Activated T-helper 17 cell treated with anti-CD3 and anti-CD28 coated beads, Interleukin-2, amount 50 U/mL, for 72 hours (primary cell): ENCODE measurements around the gene NUP214. TPM values are rescaled to one million over a fixed set of nuclear protein-coding genes. Genes with fewer than 3 reads are reported as not detected.

Experiments
- ATAC-seq: fragments of 150-1000 bp; cut with Tn5 transposase; replicated peaks from 2 replicates; pipeline ENCODE4 v1.10.0; 2021; ENCODE audit warnings: mild to moderate bottlenecking, moderate library complexity
- H3K27ac Mint-ChIP-seq: one replicate; pipeline ENCODE4 v1.8.0; 2022; ENCODE audit warnings: mixed read lengths
- H3K27me3 Mint-ChIP-seq: one replicate; pipeline ENCODE4 v1.8.0; 2022; ENCODE audit warnings: mixed read lengths
- H3K36me3 Mint-ChIP-seq: one replicate; pipeline ENCODE4 v1.8.0; 2022; ENCODE audit warnings: low read depth, mild to moderate bottlenecking, mixed read lengths
- H3K4me1 Mint-ChIP-seq: one replicate; pipeline ENCODE4 v1.8.0; 2022; ENCODE audit warnings: mixed read lengths
- H3K4me3 Mint-ChIP-seq: one replicate; pipeline ENCODE4 v1.8.0; 2022; ENCODE audit warnings: mild to moderate bottlenecking, mixed read lengths
- H3K9me3 Mint-ChIP-seq: one replicate; pipeline ENCODE4 v1.8.0; 2022; ENCODE audit warnings: mixed read lengths
- total RNA-seq, 2 donors: library from RNA; stranded (reverse); gene quantifications; one replicate each; pipeline ENCODE4 v1.2.3, GENCODE V29; 2022

NUP214 gene
- total RNA-seq, 2 donors from 2014 or later: 63.8 to 71.8 TPM

DNA sequence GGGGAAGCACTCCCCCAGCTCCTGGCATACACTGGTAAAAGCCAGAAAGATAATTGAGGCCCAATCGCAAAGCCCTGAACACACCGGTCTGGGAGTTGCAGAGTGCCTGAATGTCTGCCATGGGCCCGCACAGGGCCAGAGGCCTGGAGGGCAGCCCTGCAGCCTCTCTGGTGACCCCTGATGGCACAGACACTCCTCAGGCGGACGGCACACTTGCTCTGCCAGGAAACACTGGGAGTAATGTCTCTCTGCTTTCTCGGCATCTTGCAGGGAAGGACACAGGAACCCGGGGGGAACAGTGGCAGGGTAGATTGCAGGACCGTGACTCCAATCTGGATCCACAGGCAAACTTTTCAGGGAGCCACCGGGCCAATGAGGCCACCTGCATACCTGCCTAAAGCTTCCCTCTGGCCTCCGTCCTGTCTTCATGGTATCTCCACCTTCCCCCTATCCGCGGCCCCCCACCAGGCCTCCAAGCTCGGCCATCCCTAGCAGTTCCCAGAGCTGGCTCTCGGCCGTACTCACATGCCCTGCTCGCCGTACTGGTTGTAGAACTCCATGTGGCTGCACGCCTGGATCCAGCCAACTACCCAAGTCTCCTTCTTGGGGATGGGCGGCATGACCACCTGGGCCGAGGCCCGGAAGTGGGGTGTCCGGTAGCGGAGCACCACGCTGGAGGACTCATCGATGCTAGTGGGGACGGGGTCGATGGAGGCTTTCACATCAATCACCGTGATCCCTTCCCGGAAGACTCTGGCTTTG lies 150.1 kb downstream of the NUP214 start:
- peak overlapping the region; percentile 94 for H3K4me3 Mint-ChIP-seq
- peaks cover 14% of the 10 kb centered on the region for H3K4me1 Mint-ChIP-seq
- H3K27ac Mint-ChIP-seq: peak overlapping the region; percentile 93
- no peaks in the 10 kb centered on the region for H3K27me3 Mint-ChIP-seq
- peak; percentile 23 for ATAC-seq
- no peaks in the 10 kb centered on the region for H3K9me3 Mint-ChIP-seq
- H3K36me3 Mint-ChIP-seq: peaks cover 59% of the 10 kb centered on the region

DNA sequence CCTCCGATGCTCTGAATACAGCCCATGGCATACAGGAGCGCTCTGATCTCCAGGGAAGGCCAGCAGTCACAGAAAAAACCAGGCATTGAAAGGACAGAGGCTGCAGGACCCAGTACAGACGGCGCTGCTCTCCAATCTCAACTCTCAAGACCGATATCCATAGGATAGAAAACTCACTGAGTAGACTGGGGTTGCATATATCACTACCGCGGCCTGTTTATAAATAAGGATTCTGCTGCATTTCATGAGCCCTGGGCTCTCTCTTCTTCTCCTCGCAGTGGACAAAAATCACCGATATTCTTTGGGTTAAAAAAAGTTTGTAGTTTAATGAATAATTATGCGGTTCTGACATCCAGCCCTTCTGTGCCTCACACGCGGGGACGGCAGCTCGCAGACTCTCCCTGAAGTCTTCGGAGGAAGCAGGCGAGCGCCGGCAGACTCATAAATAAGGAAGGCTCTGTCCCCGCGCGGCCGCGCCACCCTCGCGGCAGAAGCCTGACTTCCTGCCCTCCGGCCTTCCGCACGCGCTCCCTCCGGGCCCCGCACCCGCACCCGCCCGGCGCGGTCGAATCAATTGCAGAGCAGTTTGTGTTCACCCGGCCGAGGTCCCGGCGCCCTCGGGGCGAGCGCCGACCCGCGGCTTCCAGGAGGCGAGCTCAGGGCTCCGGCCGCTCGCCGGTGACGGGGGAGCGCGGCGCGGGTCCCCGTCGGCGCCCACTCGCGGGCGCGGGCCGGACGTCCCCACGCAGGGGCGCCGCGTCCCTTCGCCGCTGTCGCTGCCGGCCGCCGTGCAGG lies 150.9 kb downstream of the NUP214 start, which contains the start of gene FAM78A:
TSS of gene FAM78A (minus strand) at position 417 of the 795 bp plus-strand sequence. CDS start at position 86, 331 bp downstream.
- Mint-ChIP-seq H3K9me3 (no peaks in the 10 kb centered on the region), H3K4me3 (peak within 1 kb of the TSS; percentile 94), H3K36me3 (peaks cover 51% of the 10 kb centered on the region), H3K4me1 (peaks cover 8% of the 10 kb centered on the region), H3K27me3 (no peaks in the 10 kb centered on the region), H3K27ac (peak within 1 kb of the TSS; percentile 93)
- peak; percentile 14 for ATAC-seq

DNA sequence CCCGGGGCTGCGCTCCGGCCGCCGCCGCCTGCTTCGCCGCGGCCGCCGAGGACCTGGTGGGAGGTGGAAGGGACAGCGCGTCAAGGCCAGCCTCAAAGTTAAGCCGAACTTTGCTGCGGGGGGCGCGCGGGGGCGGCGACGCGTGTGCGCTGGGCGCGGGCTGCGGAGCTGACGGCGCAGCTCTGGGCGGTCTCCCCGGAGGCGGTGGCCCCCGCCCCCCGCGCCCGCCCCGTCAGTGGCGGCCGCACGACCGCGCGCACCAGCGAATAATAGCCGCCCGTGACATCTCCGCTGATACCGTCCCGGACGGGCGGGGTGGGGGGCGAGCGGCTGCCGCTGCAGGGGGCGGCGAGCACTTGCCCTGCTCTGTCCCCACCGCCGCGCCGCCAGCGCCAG lies 151.5 kb downstream of the NUP214 start:
- peaks cover 7% of the 10 kb centered on the region for H3K4me1 Mint-ChIP-seq
- no peak overlapping the region for H3K27ac Mint-ChIP-seq
- H3K9me3 Mint-ChIP-seq: no peaks in the 10 kb centered on the region
- peaks cover 1% of the 10 kb centered on the region for H3K27me3 Mint-ChIP-seq
- ATAC-seq: peak; percentile 20
- H3K36me3 Mint-ChIP-seq: peaks cover 45% of the 10 kb centered on the region
- peak overlapping the region; percentile 94 for H3K4me3 Mint-ChIP-seq

DNA sequence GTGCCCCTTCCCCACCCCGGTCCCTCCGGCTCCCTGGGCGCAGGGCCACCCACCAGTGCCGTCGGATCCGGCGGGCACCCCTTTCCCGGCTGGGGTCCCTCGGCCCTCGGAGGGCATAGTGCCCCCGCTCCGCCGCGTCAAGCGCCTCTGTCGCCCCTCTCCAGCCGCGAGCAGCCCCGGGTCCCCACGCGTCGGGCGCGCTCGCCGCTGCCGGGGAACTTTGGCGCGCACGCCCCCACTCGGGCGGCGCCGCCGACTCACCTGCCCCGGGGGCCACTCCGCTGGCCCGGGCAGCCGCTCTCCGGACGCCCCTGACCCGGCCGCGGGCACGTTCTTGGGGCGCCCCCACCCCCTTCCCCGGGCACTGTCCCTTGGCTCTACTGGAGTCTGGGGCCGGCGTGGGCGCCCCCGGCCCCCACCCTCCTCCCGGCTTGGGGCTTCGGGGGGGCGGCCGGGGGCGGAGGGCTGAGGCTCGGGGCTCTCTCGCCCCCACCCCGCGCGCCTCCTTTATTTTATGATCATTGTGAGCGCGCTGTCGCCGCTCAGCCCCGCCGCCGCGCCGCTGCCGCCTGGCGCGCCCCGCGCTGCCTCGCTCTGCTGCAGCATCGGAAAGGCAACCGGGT lies 152.0 kb downstream of the NUP214 start:
- H3K4me3 Mint-ChIP-seq: peak overlapping the region; percentile 84
- no peak for ATAC-seq
- peaks cover 40% of the 10 kb centered on the region for H3K36me3 Mint-ChIP-seq

DNA sequence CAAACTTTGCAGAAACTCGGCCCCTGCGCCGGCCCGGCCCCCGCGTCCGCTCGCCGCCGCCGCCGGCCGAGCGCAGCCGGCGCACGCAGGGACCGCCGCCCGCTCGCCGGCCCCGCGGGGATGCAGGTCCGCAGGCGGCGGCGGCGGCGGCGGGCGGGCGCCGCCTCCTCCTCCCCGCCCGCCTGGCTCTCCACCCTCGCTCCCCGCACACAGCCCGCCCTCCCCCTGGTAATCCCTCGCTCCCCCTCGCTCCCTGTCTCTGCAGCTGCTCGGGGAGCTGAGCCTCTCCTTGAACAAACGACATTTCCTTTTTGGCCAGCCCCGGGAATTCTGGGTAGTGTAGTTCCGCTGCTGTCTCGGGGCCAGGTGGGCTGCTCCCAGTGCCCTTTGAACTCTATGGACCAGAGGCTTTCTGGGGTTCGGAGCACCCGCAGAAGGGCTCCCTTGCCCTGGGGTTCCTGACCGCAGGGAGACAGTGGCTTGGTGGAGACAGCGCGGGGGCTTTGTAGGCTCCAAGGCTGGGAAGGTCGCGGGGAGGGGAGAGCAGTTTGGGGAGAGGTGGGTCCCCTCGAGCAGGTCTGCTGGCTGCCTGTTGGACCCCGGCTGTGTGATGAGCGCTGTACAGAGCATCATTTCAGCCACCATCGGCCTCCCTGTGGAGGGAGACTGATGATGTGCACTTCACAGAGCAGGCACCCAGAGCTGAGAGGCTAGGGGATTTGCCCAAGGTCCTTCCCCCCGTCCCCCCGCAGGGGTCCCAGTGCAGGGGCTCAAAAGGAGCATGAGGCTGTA lies 152.7 kb downstream of the NUP214 start:
- H3K9me3 Mint-ChIP-seq: no peaks in the 10 kb centered on the region
- H3K27ac Mint-ChIP-seq: peak overlapping the region; percentile 90
- H3K4me1 Mint-ChIP-seq: peaks cover 9% of the 10 kb centered on the region
- H3K4me3 Mint-ChIP-seq: peak overlapping the region; percentile 84
- peaks cover 6% of the 10 kb centered on the region for H3K27me3 Mint-ChIP-seq
- peak; percentile 28 for ATAC-seq
- H3K36me3 Mint-ChIP-seq: peaks cover 34% of the 10 kb centered on the region

More for the DNA sequence above, 152.0 kb downstream of the NUP214 start:
- Mint-ChIP-seq H3K27me3 (peaks cover 6% of the 10 kb centered on the region), H3K4me1 (peaks cover 8% of the 10 kb centered on the region), H3K27ac (no peak overlapping the region), H3K9me3 (no peaks in the 10 kb centered on the region)

GRCh38 chr9:131278702-131279111 lies 153.3 kb downstream of the NUP214 start:
- ATAC-seq: no peak
- H3K9me3 Mint-ChIP-seq: no peaks in the 10 kb centered on the region

GRCh38 chr9:131279196-131279862 lies 153.9 kb downstream of the NUP214 start:
- no peak overlapping the region for H3K27ac Mint-ChIP-seq
- H3K27me3 Mint-ChIP-seq: peaks cover 6% of the 10 kb centered on the region
- H3K4me3 Mint-ChIP-seq: peak overlapping the region; percentile 84
- peaks cover 22% of the 10 kb centered on the region for H3K36me3 Mint-ChIP-seq
- no peaks in the 10 kb centered on the region for H3K9me3 Mint-ChIP-seq
- peaks cover 9% of the 10 kb centered on the region for H3K4me1 Mint-ChIP-seq
- ATAC-seq: no peak

More at GRCh38 chr9:131278702-131279111, 153.3 kb downstream of the NUP214 start:
- Mint-ChIP-seq H3K36me3 (peaks cover 28% of the 10 kb centered on the region), H3K4me1 (peaks cover 9% of the 10 kb centered on the region), H3K27me3 (peaks cover 6% of the 10 kb centered on the region), H3K27ac (peak overlapping the region; percentile 90), H3K4me3 (peak overlapping the region; percentile 84)

DNA sequence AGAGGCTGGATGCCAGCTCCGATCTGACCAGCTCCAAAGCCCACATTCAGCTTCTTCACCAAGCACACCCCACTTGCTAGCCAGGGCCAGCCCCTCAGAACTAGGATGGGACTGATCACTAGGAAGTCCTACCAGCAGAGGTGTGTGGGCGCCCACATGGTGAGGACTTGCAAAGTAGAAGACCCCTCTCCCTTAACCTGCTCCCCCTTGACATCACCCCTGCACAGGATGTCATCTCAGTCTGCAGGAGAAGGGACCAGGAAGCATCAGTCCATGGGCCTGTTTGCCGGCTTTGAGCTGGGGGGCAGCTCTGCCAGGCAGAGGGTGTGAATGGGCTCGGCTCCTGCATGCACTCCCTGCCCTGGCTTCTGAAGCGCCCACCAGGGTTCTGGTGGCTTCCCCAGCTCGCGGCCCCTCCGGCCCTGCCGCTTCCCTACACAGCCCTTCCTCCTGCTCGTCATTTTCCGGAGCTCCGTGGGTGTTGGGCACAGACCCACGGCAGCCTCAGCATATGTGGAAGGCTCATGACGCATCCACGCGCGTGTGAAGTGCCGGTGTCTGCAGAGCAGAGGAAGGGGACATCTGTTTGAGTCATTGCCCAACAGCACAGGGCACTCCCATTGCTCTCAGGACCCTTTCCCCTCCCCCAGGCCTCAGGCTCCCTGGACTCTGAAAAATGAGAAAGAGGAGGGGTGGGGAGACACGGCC lies 154.6 kb downstream of the NUP214 start:
- Mint-ChIP-seq H3K27me3 (peaks cover 6% of the 10 kb centered on the region), H3K9me3 (no peaks in the 10 kb centered on the region), H3K4me3 (no peak overlapping the region), H3K27ac (no peak overlapping the region), H3K4me1 (peaks cover 9% of the 10 kb centered on the region), H3K36me3 (peaks cover 15% of the 10 kb centered on the region)
- no peak for ATAC-seq

DNA sequence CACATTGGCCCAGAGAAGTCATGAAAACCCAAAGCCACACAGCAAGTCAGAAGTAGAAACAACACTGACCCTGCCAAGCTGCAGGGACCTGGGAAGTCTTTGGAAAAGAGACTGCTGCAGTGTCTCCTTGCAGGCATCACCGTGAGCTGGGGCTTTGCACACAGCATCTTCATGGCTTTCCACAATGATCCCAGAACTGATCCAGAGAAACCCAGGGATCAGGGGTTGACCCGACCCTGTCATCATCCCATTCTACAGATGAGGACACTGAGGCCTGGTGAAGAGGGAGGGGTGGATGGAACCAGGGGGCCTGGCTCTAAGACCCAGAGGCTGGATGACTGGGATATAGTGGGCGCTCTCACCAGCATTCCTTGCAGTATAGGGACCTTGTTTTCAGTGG lies 155.3 kb downstream of the NUP214 start:
- no peak for ATAC-seq
- H3K27ac Mint-ChIP-seq: no peak overlapping the region
- peaks cover 9% of the 10 kb centered on the region for H3K4me1 Mint-ChIP-seq
- no peaks in the 10 kb centered on the region for H3K9me3 Mint-ChIP-seq
- no peak overlapping the region for H3K4me3 Mint-ChIP-seq
- peaks cover 9% of the 10 kb centered on the region for H3K36me3 Mint-ChIP-seq
- H3K27me3 Mint-ChIP-seq: peaks cover 6% of the 10 kb centered on the region

GRCh38 chr9:131281119-131281965 lies 156.0 kb downstream of the NUP214 start:
- H3K4me3 Mint-ChIP-seq: peak overlapping the region; percentile 40
- H3K27ac Mint-ChIP-seq: no peak overlapping the region
- H3K36me3 Mint-ChIP-seq: peaks cover 2% of the 10 kb centered on the region

DNA sequence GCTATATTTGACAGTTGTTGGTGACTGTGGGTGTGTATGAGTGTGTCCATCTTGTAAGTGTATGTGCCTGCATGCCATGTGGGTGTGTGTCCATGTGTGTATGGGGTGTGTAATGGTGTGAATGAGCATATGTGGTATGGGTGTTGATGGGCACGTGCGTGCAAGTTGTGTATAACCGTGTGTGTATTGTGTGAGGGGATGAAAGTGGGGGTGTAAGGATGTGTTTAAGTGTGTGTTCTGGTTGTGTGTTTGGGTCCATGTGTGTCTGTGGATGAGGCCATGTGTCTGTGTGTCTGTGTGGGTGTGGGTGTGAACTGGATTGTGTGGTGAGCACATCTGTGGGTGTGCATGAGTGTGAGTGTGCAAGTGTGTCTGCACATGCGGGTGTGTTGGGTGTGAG lies 156.8 kb downstream of the NUP214 start:
- ATAC-seq: no peak
- Mint-ChIP-seq H3K27me3 (peaks cover 6% of the 10 kb centered on the region), H3K9me3 (no peaks in the 10 kb centered on the region), H3K27ac (no peak overlapping the region), H3K4me1 (peaks cover 9% of the 10 kb centered on the region), H3K4me3 (peak overlapping the region; percentile 40), H3K36me3 (no peaks in the 10 kb centered on the region)

More at GRCh38 chr9:131281119-131281965, 156.0 kb downstream of the NUP214 start:
- H3K27me3 Mint-ChIP-seq: peaks cover 6% of the 10 kb centered on the region
- no peaks in the 10 kb centered on the region for H3K9me3 Mint-ChIP-seq
- peaks cover 9% of the 10 kb centered on the region for H3K4me1 Mint-ChIP-seq
- no peak for ATAC-seq

GRCh38 chr9:131282688-131283422 lies 157.5 kb downstream of the NUP214 start:
- H3K9me3 Mint-ChIP-seq: no peaks in the 10 kb centered on the region
- H3K27ac Mint-ChIP-seq: no peak overlapping the region
- peaks cover 9% of the 10 kb centered on the region for H3K4me1 Mint-ChIP-seq
- H3K27me3 Mint-ChIP-seq: peaks cover 6% of the 10 kb centered on the region
- H3K36me3 Mint-ChIP-seq: no peaks in the 10 kb centered on the region
- peak overlapping the region; percentile 40 for H3K4me3 Mint-ChIP-seq
- no peak for ATAC-seq
